Epithelial cell of esophagus (primary cell): Measurements from ENCODE around the gene GINS1.

Source experiments
- DNase-seq: peaks from one replicate; pipeline ENCODE4 v3.0.0; 2010; ENCODE audit warnings: low read depth
- H3K4me3 ChIP-seq: 2 replicates; pipeline ENCODE4 v1.5.1; 2011; ENCODE audit warnings: mild to moderate bottlenecking, low read length, control low read depth
- TF ChIP-seq, protein P1 (sequence below): IDR thresholded peaks from 2 replicates; pipeline ENCODE4 v1.5.1; 2011; ENCODE audit warnings: low read depth, mild to moderate bottlenecking, low read length, control low read depth, inconsistent platforms; ENCODE audit not compliant: insufficient read depth; ENCODE audit errors: missing control alignments

The GINS1 gene

GRCh38 chr20:25481918-25482253, 74.4 kb downstream of the GINS1 start:
- TF ChIP-seq, protein P1, sequence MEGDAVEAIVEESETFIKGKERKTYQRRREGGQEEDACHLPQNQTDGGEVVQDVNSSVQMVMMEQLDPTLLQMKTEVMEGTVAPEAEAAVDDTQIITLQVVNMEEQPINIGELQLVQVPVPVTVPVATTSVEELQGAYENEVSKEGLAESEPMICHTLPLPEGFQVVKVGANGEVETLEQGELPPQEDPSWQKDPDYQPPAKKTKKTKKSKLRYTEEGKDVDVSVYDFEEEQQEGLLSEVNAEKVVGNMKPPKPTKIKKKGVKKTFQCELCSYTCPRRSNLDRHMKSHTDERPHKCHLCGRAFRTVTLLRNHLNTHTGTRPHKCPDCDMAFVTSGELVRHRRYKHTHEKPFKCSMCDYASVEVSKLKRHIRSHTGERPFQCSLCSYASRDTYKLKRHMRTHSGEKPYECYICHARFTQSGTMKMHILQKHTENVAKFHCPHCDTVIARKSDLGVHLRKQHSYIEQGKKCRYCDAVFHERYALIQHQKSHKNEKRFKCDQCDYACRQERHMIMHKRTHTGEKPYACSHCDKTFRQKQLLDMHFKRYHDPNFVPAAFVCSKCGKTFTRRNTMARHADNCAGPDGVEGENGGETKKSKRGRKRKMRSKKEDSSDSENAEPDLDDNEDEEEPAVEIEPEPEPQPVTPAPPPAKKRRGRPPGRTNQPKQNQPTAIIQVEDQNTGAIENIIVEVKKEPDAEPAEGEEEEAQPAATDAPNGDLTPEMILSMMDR: no peak
- no peak for DNase-seq
- no peak overlapping the region for H3K4me3 ChIP-seq

DNA sequence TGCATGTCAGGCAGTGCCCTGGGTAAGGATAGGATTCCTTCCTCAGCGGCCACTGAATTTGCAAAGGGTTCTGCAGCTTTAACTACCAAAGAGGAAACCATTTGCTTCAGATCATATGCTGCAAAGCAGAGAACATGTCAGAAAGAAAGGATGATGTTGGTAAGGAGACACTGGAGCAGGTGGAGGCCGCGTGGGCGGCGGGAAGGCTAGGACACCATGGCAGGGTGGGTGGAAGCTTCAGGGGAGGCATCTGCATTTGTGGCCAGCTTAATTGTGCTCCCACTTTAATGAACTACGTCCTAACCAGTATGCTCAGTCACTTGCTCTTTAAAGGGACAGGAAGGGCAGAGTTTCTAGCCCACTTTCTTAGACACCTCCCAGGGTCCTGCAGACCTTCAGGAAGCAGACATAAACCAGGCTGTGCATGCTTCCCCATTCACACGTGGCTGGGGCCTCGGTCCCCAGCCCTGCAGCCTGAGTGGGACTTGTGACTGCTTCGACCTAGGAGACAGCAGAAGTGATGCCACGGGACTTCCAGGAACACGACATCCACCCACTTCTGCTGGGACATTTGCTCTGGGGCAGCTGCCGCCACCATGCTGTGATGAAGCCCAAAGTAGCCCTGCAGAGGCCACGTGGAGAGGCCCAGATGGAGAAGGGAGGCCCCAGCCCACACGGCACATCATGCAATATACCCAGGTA, 76.1 kb downstream of the GINS1 start:
- TF ChIP-seq, protein P1: no peak
- DNase-seq: no peak
- H3K4me3 ChIP-seq: no peak overlapping the region

- TF ChIP-seq, protein P1: peak; percentile 38
- DNase-seq: peak; percentile 94
- no peak overlapping the region for H3K4me3 ChIP-seq
These were observed 76.9 kb downstream of the GINS1 start for GRCh38 chr20:25484224-25484846.

- H3K4me3 ChIP-seq: no peak overlapping the region
- DNase-seq: peak; percentile 81
- TF ChIP-seq, protein P1: no peak
These were observed 77.5 kb downstream of the GINS1 start for GRCh38 chr20:25484911-25485511.

GRCh38 chr20:25485872-25486271, 78.4 kb downstream of the GINS1 start:
- DNase-seq: no peak
- no peak overlapping the region for H3K4me3 ChIP-seq
- TF ChIP-seq, protein P1: no peak

DNA sequence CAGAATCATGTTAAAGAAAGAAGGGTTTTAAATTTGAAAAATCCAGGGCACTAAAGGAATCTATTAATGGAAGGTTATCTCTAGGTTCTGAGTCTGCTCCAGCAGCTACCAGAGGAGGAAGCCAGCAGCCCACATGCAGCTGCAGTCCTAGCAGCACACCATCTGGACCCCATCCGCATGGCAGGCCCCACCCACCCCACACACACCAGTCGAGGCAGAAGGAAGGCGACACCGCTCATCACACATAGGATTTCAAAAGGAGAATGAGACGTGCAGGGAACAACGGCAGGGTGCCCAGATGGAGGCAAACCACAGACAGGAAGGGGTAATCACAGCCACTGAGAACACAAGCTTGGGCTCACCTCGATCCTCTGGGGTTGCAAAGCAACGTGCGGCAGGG, 78.9 kb downstream of the GINS1 start:
- DNase-seq: no peak
- H3K4me3 ChIP-seq: no peak overlapping the region

More for the DNA sequence above, 78.9 kb downstream of the GINS1 start:
- TF ChIP-seq, protein P1: no peak
